HCT116 (cell line): ENCODE measurements around the gene PTPRQ. TPM values are rescaled to one million over a fixed set of nuclear protein-coding genes. Genes with fewer than 3 reads are reported as not detected.

Experiments used
- ATAC-seq: fragments of 200-7000 bp; cut with Tn5 transposase; 2 replicates; pipeline ENCODE4 v1.9.1; 2020; ENCODE audit warnings: mild to moderate bottlenecking, moderate library complexity
- BruUV-seq: library from RNA; stranded (reverse); fragments of 400-500 nt; replicated peaks from 2 replicates; lab custom pipeline; 2021; lab: Mats Ljungman, UMichigan
- CTCF ChIA-PET: fragments of 300-600 bp; sonication (Branson Sonifier 250); formaldehyde crosslinking; loops from one replicate; lab custom pipeline; 2021; ENCODE audit warnings: antibody characterized with exemption; lab: Charles Lee
- POLR2A ChIA-PET: fragments of 300-600, 350-600 bp; sonication (Branson Sonifier 250); formaldehyde crosslinking; loops from one replicate; lab custom pipeline; 2021; ENCODE audit warnings: antibody characterized with exemption; lab: Charles Lee
- RAD21 ChIA-PET, 2 experiments: fragments of 300-600 bp; sonication (Branson Sonifier 250); formaldehyde crosslinking; loops; one replicate each; lab custom pipeline; 2023; ENCODE audit warnings: low total read pairs in 2 of 2; ENCODE audit not compliant: uncharacterized antibody in 2 of 2, unreplicated experiment in 2 of 2, low non-redundant PET in 1 of 2; lab: Charles Lee
- DNase-seq: peaks from one replicate; pipeline ENCODE4 v3.0.0-alpha.2; 2010; ENCODE audit warnings: low read depth, low spot score
- H2AFZ ChIP-seq: fragments of 200-600 bp; shearing (Covaris generic), sonication (generic); 2 replicates; pipeline ENCODE4 v1.6.1; 2017; ENCODE audit warnings: low read depth, mixed run types, mixed read lengths, antibody characterized with exemption, low read length; ENCODE audit not compliant: poor library complexity, severe bottlenecking
- H3K27ac ChIP-seq: 2 replicates; pipeline ENCODE4 v1.5.1; 2012; ENCODE audit warnings: low read depth, low read length
- H3K27me3 ChIP-seq: fragments of 200-600 bp; sonication (generic); 2 replicates; pipeline ENCODE4 v1.6.1; 2016; ENCODE audit warnings: mixed run types, low read length, mixed read lengths; ENCODE audit not compliant: insufficient read depth
- H3K36me3 ChIP-seq, 2 experiments: fragments of 200-500 bp in 1 of 2; fragments of 200-600 bp in 1 of 2; sonication (Bioruptor generic) in 1 of 2; sonication (generic) in 1 of 2; 2 replicates each; pipeline versions ENCODE4 v1.5.1 to v1.6.1; 2014 to 2016; ENCODE audit warnings: low read length in 2 of 2, inconsistent platforms in 1 of 2, mixed read lengths in 1 of 2, mixed run types in 1 of 2; ENCODE audit not compliant: insufficient read depth in 2 of 2, control insufficient read depth in 1 of 2
- H3K4me1 ChIP-seq, 2 experiments: fragments of 200-600 bp in 1 of 2; sonication (generic) in 1 of 2; 2 replicates each; pipeline versions ENCODE4 v1.5.1 to v1.6.1; 2012 to 2017; ENCODE audit warnings: low read length in 2 of 2, inconsistent platforms in 1 of 2, mild to moderate bottlenecking in 1 of 2, mixed read lengths in 1 of 2, mixed run types in 1 of 2, moderate library complexity in 1 of 2; ENCODE audit not compliant: insufficient read depth in 2 of 2, control insufficient read depth in 1 of 2
- H3K4me2 ChIP-seq: fragments of 200-600 bp; sonication (generic); 2 replicates; pipeline ENCODE4 v1.6.1; 2017; ENCODE audit warnings: mixed run types, low read length, mixed read lengths
- H3K4me3 ChIP-seq, 2 experiments: fragments of 200-600 bp in 1 of 2; sonication (generic) in 1 of 2; replicated peaks in 1 of 2; 2 replicates each; pipeline ENCODE4 v1.5.1; 2011 to 2016; ENCODE audit warnings: low read length in 2 of 2, control low read depth in 1 of 2, low read depth in 1 of 2, mild to moderate bottlenecking in 1 of 2, mixed read lengths in 1 of 2, mixed run types in 1 of 2
- H3K79me2 ChIP-seq: fragments of 200-600 bp; sonication (generic); 2 replicates; pipeline ENCODE4 v1.6.1; 2017; ENCODE audit warnings: mild to moderate bottlenecking, mixed run types, low read length, moderate library complexity, mixed read lengths; ENCODE audit not compliant: insufficient read depth
- H3K9ac ChIP-seq: fragments of 200-600 bp; sonication (generic); 2 replicates; pipeline ENCODE4 v1.6.1; 2016; ENCODE audit warnings: low read length, mixed read lengths
- H3K9me2 ChIP-seq: fragments of 200-600 bp; sonication (generic), shearing (Covaris generic); 2 replicates; pipeline ENCODE4 v1.6.1; 2017; ENCODE audit warnings: mixed run types, mild to moderate bottlenecking, moderate library complexity; ENCODE audit not compliant: insufficient read depth
- H3K9me3 ChIP-seq, 2 experiments: fragments of 200-500 bp in 1 of 2; fragments of 200-600 bp in 1 of 2; sonication (Bioruptor generic) in 1 of 2; sonication (generic) in 1 of 2; 2 replicates each; pipeline ENCODE4 v1.6.1; 2014 to 2017; ENCODE audit warnings: low read length in 2 of 2, mixed read lengths in 2 of 2, inconsistent platforms in 1 of 2, low read depth in 1 of 2, mild to moderate bottlenecking in 1 of 2, mixed run types in 1 of 2, moderate library complexity in 1 of 2; ENCODE audit not compliant: control insufficient read depth in 1 of 2, insufficient read depth in 1 of 2
- H4K20me1 ChIP-seq: fragments of 200-600 bp; sonication (generic), shearing (Covaris generic); 2 replicates; pipeline ENCODE4 v1.6.1; 2017; ENCODE audit warnings: mixed run types, mild to moderate bottlenecking, moderate library complexity; ENCODE audit not compliant: insufficient read depth
- CBX3 ChIP-seq: IDR thresholded peaks from 2 replicates; pipeline ENCODE4 v1.6.1; 2012; ENCODE audit warnings: low read depth
- CEBPB ChIP-seq: IDR thresholded peaks from 2 replicates; pipeline ENCODE4 v1.6.1; 2012; ENCODE audit warnings: low read depth
- ELF1 ChIP-seq: IDR thresholded peaks from 2 replicates; pipeline ENCODE4 v1.6.1; 2012; ENCODE audit warnings: low read depth, borderline replicate concordance
- EZH2 ChIP-seq: fragments of 200-600 bp; sonication (generic); IDR thresholded peaks from 2 replicates; pipeline ENCODE4 v1.6.1; 2017; ENCODE audit warnings: antibody characterized with exemption, mixed run types
- EZH2phosphoT487 ChIP-seq: fragments of 200-600 bp; IDR thresholded peaks from 2 replicates; pipeline ENCODE4 v1.6.1; 2018; ENCODE audit warnings: antibody characterized with exemption, borderline replicate concordance
- FOSL1 ChIP-seq: IDR thresholded peaks from 2 replicates; pipeline ENCODE4 v1.6.1; 2012; ENCODE audit warnings: low read depth
- JUND ChIP-seq: IDR thresholded peaks from 2 replicates; pipeline ENCODE4 v1.6.1; 2012
- POLR2AphosphoS5 ChIP-seq: IDR thresholded peaks from 2 replicates; pipeline ENCODE4 v1.6.1; 2011; ENCODE audit warnings: mild to moderate bottlenecking, low read depth, low read length, moderate library complexity
- SP1 ChIP-seq: IDR thresholded peaks from 2 replicates; pipeline ENCODE4 v1.6.1; 2012; ENCODE audit warnings: low read depth
- TCF7L2 ChIP-seq: IDR thresholded peaks from 2 replicates; pipeline ENCODE4 v1.7.0; 2011; ENCODE audit warnings: borderline replicate concordance, inconsistent platforms; ENCODE audit not compliant: insufficient read depth, insufficient read length; ENCODE audit errors: extremely low read depth
- ZNF274 ChIP-seq: fragments of 200-500 bp; sonication (Bioruptor generic); IDR thresholded peaks from 2 replicates; pipeline ENCODE4 v1.6.1; 2014; ENCODE audit warnings: mild to moderate bottlenecking, low read depth, low read length, inconsistent platforms
- intact Hi-C: fragments of 100-400 bp; cut with micrococcal nuclease; formaldehyde crosslinking; loops from 2 replicates; pipeline ENCODE4 v1.10.0; 2022
- total RNA-seq: library from RNA; stranded (reverse); gene quantifications from one replicate; pipeline ENCODE4 v1.2.1, GENCODE V29; 2021; ENCODE audit not compliant: unreplicated experiment
- TF ChIP-seq, protein P1 (sequence below): IDR thresholded peaks from 2 replicates; pipeline ENCODE4 v1.6.1; 2012
- TF ChIP-seq, protein P2 (sequence below): IDR thresholded peaks from 2 replicates; pipeline ENCODE4 v1.6.1; 2012
- TF ChIP-seq, protein P3 (sequence below): IDR thresholded peaks from 2 replicates; pipeline ENCODE4 v1.6.1; 2012; ENCODE audit warnings: low read depth

PTPRQ gene
- total RNA-seq, 1 experiment from 2014 or later = not detected

DNA sequence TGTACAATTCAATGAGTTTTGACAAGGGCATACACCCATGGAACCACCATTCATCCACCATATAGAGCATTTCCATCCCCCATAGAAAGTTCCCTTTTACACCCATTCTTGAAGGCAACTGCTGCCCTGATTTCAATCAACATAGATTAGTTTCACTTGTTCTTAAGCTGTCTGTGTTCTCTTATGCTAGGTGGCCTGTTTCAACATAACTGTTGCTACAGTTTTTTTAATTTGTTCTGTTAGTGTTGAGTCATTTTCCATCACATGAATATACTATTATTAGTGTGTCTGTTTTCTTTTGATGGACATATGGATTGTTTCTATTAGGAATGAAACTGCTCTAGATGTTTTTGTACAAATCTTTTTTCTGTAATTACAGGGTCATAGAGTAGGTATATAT, 123.4 kb downstream of the PTPRQ start:
- H3K4me1 ChIP-seq = no peaks in the 10 kb centered on the region
- DNase-seq (no peak), ATAC-seq (no peak)
- intact Hi-C loops = no loop called here
- no peak overlapping the region for H3K4me3 ChIP-seq
- no peaks in the 10 kb centered on the region for H3K79me2 ChIP-seq
- BruUV-seq = no TSS peak
- H3K9ac ChIP-seq = no peak overlapping the region
- no peak overlapping the region for H2AFZ ChIP-seq
- H3K9me2 ChIP-seq = no peaks in the 10 kb centered on the region
- CTCF ChIA-PET = no interaction called here
- no peak overlapping the region for H3K27ac ChIP-seq
- no peaks in the 10 kb centered on the region for H3K9me3 ChIP-seq
- no peaks in the 10 kb centered on the region for H3K27me3 ChIP-seq
- H3K36me3 ChIP-seq = no peaks in the 10 kb centered on the region
- no peak overlapping the region for H3K4me2 ChIP-seq
- H4K20me1 ChIP-seq = no peaks in the 10 kb centered on the region
- POLR2A ChIA-PET = no interaction called here
- TF ChIP-seq CEBPB = no peak
- no peak for TF ChIP-seq ELF1
- no peak for TF ChIP-seq SP1
- no peak for TF ChIP-seq ZNF274
- TF ChIP-seq JUND = no peak
- TF ChIP-seq FOSL1 = no peak
- TF ChIP-seq CBX3 = no peak
- TF ChIP-seq, all 23 proteins: peak for 0
- RAD21 ChIA-PET = no interaction called here

DNA sequence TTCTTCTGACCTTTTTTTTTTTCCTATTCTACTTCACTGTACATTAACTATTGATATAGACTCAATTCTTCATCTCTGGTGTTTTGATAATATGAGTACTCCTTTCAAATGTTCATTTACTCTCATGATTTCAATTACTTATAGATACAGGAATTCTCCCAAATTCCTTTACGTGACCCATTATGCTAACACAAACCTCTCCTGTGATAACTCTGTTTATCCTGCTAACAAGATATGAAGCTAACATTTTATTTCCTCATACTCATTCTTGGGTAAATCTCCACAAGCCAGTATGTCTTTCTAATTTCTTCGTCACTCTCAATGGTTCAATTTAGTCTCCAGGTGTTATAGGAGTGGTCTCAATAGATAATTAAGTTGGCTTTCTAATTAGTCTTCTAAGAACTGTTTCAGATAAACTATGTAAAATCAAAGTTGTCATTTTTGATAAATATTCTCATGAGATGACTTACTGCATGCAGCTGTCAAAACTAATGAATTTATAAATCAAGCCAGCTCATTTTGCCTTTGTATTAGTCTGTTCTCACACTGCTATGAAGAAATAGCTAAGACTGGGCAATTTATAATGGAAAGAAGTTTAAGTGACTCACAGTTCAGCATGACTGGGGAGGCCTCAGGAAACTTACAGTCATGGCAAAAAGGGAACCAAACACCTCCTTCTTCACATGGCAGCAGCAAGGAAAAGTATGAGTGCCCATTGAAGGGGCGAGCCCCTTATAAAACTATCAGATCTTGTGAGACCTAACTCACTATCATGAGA, 132.8 kb downstream of the PTPRQ start:
- Histone ChIP-seq H3K9me2 (no peaks in the 10 kb centered on the region), H3K79me2 (no peaks in the 10 kb centered on the region), H4K20me1 (no peaks in the 10 kb centered on the region; the same call in 1 of the 2 replicates), H3K4me1 (no peaks in the 10 kb centered on the region), H3K9me3 (no peaks in the 10 kb centered on the region), H3K27me3 (0 out of 2 replicates have a peak, but pooled peaks cover 6% of the 10 kb centered on the region), H3K36me3 (no peaks in the 10 kb centered on the region), H3K9ac (no peak overlapping the region), H3K27ac (no peak overlapping the region), H3K4me2 (no peak overlapping the region), H2AFZ (no peak overlapping the region), H3K4me3 (no peak overlapping the region)
- DNase-seq (no peak), ATAC-seq (no peak)
- ChIA-PET CTCF (no interaction called here), POLR2A (no interaction called here), RAD21 (no interaction called here)
- BruUV-seq = no TSS peak
- intact Hi-C loops = no loop called here
- TF ChIP-seq CBX3 = no peak
- TF ChIP-seq, protein P1, sequence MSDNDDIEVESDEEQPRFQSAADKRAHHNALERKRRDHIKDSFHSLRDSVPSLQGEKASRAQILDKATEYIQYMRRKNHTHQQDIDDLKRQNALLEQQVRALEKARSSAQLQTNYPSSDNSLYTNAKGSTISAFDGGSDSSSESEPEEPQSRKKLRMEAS = no peak
- TF ChIP-seq JUND = no peak
- TF ChIP-seq, protein P2, sequence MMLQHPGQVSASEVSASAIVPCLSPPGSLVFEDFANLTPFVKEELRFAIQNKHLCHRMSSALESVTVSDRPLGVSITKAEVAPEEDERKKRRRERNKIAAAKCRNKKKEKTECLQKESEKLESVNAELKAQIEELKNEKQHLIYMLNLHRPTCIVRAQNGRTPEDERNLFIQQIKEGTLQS = no peak
- no peak for TF ChIP-seq CEBPB
- no peak for TF ChIP-seq POLR2AphosphoS5
- no peak for TF ChIP-seq TCF7L2
- TF ChIP-seq, protein P3, sequence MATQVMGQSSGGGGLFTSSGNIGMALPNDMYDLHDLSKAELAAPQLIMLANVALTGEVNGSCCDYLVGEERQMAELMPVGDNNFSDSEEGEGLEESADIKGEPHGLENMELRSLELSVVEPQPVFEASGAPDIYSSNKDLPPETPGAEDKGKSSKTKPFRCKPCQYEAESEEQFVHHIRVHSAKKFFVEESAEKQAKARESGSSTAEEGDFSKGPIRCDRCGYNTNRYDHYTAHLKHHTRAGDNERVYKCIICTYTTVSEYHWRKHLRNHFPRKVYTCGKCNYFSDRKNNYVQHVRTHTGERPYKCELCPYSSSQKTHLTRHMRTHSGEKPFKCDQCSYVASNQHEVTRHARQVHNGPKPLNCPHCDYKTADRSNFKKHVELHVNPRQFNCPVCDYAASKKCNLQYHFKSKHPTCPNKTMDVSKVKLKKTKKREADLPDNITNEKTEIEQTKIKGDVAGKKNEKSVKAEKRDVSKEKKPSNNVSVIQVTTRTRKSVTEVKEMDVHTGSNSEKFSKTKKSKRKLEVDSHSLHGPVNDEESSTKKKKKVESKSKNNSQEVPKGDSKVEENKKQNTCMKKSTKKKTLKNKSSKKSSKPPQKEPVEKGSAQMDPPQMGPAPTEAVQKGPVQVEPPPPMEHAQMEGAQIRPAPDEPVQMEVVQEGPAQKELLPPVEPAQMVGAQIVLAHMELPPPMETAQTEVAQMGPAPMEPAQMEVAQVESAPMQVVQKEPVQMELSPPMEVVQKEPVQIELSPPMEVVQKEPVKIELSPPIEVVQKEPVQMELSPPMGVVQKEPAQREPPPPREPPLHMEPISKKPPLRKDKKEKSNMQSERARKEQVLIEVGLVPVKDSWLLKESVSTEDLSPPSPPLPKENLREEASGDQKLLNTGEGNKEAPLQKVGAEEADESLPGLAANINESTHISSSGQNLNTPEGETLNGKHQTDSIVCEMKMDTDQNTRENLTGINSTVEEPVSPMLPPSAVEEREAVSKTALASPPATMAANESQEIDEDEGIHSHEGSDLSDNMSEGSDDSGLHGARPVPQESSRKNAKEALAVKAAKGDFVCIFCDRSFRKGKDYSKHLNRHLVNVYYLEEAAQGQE = no peak
- TF ChIP-seq EZH2phosphoT487 = no peak
- TF ChIP-seq EZH2 = no peak
